Activated T-cell treated with anti-CD3 and anti-CD28 coated beads, Interleukin-2, amount 50 U/mL, for 24 hours (primary cell): ENCODE measurements around the gene FOXJ3.
A peak's percentile ranks its signal among the peaks of the same experiment; 100 is the strongest.

Experiments used
- DNase-seq: peaks from one replicate; pipeline ENCODE4 v3.0.0-alpha.2; 2020
- H3K27ac Mint-ChIP-seq: 2 replicates; pipeline ENCODE4 v1.8.0; 2020; ENCODE audit warnings: mild to moderate bottlenecking, mixed read lengths
- H3K27me3 Mint-ChIP-seq: 2 replicates; pipeline ENCODE4 v1.8.0; 2020; ENCODE audit warnings: mixed read lengths
- H3K36me3 Mint-ChIP-seq: 2 replicates; pipeline ENCODE4 v1.8.0; 2020; ENCODE audit warnings: low read depth, mixed read lengths
- H3K4me1 Mint-ChIP-seq: 2 replicates; pipeline ENCODE4 v1.8.0; 2020; ENCODE audit warnings: low read depth, mixed read lengths
- H3K4me3 Mint-ChIP-seq: 2 replicates; pipeline ENCODE4 v1.8.0; 2020; ENCODE audit warnings: mild to moderate bottlenecking, moderate library complexity, mixed read lengths
- H3K9me3 Mint-ChIP-seq: 2 replicates; pipeline ENCODE4 v1.8.0; 2020; ENCODE audit warnings: mixed read lengths

Gene FOXJ3

GRCh38 chr1:42323551-42323950, 11.5 kb downstream of the FOXJ3 start:
- H3K9me3 Mint-ChIP-seq, result no peaks in the 10 kb centered on the region
- no peaks in the 10 kb centered on the region for H3K27me3 Mint-ChIP-seq
- DNase-seq, result no peak
- peak overlapping the region; percentile 26 for H3K27ac Mint-ChIP-seq
- peaks cover 27% of the 10 kb centered on the region for H3K36me3 Mint-ChIP-seq
- peaks cover 89% of the 10 kb centered on the region for H3K4me1 Mint-ChIP-seq
- no peak overlapping the region for H3K4me3 Mint-ChIP-seq

DNA sequence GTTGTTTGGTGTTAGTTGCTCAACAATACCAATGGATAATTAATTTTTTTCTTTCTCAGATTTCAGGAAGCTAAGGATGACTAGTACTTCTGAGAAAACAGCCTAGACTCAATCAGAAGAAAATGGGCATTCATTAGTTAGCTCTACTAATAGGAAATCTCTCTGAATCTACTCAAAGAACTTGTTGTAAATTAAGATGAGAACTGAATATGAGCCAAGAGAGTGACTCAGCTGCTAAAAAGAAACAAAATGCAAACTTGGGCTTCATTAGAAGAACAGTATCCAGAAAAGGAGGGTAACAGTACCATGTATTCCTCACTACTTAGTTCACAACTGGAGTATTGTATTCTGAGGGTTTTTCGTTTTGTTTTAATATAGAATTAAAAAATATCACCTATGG, 12.5 kb downstream of the FOXJ3 start:
- no peaks in the 10 kb centered on the region for H3K9me3 Mint-ChIP-seq
- no peak overlapping the region for H3K4me3 Mint-ChIP-seq
- peaks cover 32% of the 10 kb centered on the region for H3K36me3 Mint-ChIP-seq
- no peak for DNase-seq
- H3K4me1 Mint-ChIP-seq, result peaks cover 87% of the 10 kb centered on the region
- H3K27ac Mint-ChIP-seq, result peak overlapping the region; percentile 69
- H3K27me3 Mint-ChIP-seq, result no peaks in the 10 kb centered on the region

DNA sequence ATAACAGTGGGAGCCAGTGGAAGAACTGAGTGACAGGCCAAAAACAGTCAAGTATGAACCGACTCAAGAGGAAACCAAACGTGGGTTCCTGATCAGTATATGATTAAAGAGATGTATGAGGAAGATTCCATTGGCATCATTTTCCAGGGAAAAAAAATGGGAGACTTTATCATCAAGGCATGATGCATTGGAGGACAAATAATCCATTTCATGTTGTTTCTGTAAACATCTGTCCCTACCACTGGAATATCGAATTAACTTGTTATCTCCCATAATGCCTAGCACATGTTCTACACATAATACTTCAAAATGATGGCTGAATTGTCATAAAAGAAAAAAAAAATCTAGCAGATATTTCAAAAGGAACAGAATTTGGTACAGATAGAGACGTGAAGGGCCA, 13.3 kb downstream of the FOXJ3 start:
- H3K4me1 Mint-ChIP-seq, result peaks cover 87% of the 10 kb centered on the region
- peaks cover 30% of the 10 kb centered on the region for H3K36me3 Mint-ChIP-seq
- H3K9me3 Mint-ChIP-seq, result no peaks in the 10 kb centered on the region
- H3K4me3 Mint-ChIP-seq, result no peak overlapping the region
- DNase-seq, result no peak
- H3K27me3 Mint-ChIP-seq, result no peaks in the 10 kb centered on the region
- H3K27ac Mint-ChIP-seq, result peak overlapping the region; percentile 69

- H3K27me3 Mint-ChIP-seq, result no peaks in the 10 kb centered on the region
- H3K9me3 Mint-ChIP-seq, result no peaks in the 10 kb centered on the region
- peak overlapping the region; percentile 69 for H3K27ac Mint-ChIP-seq
- no peak overlapping the region for H3K4me3 Mint-ChIP-seq
- peaks cover 37% of the 10 kb centered on the region for H3K36me3 Mint-ChIP-seq
- no peak for DNase-seq
- H3K4me1 Mint-ChIP-seq, result peaks cover 87% of the 10 kb centered on the region
Measured at GRCh38 chr1:42320708-42321107, 14.3 kb downstream of the FOXJ3 start.

DNA sequence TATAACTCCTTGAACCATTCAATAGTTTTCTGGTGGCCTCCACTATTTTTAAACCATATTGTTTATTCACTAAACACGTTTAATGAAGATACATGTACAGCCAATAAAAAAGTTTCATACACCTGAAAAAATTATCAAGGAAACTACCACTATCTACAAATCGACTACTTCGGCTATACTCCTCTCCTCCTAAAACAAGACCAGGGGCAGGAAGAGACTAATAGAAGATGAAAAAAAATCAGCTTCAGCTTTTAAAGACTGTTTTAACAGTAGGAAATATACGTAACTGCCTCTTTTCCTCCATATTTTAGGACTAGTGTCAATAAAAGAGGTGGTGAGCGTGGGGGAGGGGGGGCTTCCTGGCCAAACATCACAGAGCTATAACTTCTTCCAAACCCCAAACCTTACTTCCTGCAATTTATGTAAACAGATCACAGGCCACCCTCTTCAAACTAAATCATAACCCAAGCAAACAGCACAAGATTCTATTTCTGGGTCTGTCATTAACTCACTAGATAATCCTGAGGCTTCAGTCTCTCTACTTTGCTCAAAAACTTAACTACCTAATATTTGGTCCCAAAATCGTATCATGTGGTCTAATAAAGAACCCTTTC, 15.1 kb downstream of the FOXJ3 start:
- H3K27ac Mint-ChIP-seq, result peak overlapping the region; percentile 95
- peak overlapping the region; percentile 55 for H3K4me3 Mint-ChIP-seq
- no peak for DNase-seq
- no peaks in the 10 kb centered on the region for H3K9me3 Mint-ChIP-seq
- H3K27me3 Mint-ChIP-seq, result no peaks in the 10 kb centered on the region
- peaks cover 87% of the 10 kb centered on the region for H3K4me1 Mint-ChIP-seq
- H3K36me3 Mint-ChIP-seq, result peaks cover 37% of the 10 kb centered on the region

GRCh38 chr1:42319128-42319851, 15.7 kb downstream of the FOXJ3 start:
- peaks cover 89% of the 10 kb centered on the region for H3K4me1 Mint-ChIP-seq
- no peak for DNase-seq
- H3K9me3 Mint-ChIP-seq, result no peaks in the 10 kb centered on the region
- peak overlapping the region; percentile 95 for H3K27ac Mint-ChIP-seq
- H3K36me3 Mint-ChIP-seq, result peaks cover 37% of the 10 kb centered on the region
- no peaks in the 10 kb centered on the region for H3K27me3 Mint-ChIP-seq
- peak overlapping the region; percentile 55 for H3K4me3 Mint-ChIP-seq

- Mint-ChIP-seq H3K27ac (peak overlapping the region; percentile 95), H3K36me3 (peaks cover 36% of the 10 kb centered on the region), H3K27me3 (no peaks in the 10 kb centered on the region), H3K9me3 (no peaks in the 10 kb centered on the region), H3K4me3 (no peak overlapping the region), H3K4me1 (peaks cover 95% of the 10 kb centered on the region)
- no peak for DNase-seq
Measured at GRCh38 chr1:42318601-42319000, 16.4 kb downstream of the FOXJ3 start.

GRCh38 chr1:42317308-42317707, 17.7 kb downstream of the FOXJ3 start:
- DNase-seq, result no peak
- H3K4me3 Mint-ChIP-seq, result no peak overlapping the region
- H3K27me3 Mint-ChIP-seq, result no peaks in the 10 kb centered on the region
- peaks cover 24% of the 10 kb centered on the region for H3K36me3 Mint-ChIP-seq
- no peak overlapping the region for H3K27ac Mint-ChIP-seq
- H3K4me1 Mint-ChIP-seq, result peaks cover 93% of the 10 kb centered on the region
- no peaks in the 10 kb centered on the region for H3K9me3 Mint-ChIP-seq

DNA sequence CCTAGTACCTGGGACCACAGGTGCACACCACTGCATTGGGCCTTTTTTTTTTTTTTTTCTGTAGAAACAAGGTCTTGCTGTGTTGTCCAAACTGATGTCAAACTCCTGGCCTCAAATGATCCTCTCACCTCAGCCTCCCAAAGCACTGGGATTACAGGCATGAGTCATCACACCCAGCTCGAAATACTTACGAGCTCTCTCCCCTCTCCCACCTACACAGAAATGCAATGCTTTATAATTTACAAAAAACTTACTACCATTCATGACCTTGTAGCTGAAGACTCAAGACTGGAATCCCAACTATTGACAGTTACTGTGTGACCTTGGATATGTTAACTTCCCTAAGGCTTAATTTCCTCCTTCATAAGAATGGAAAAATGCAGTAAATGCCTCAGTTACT, 18.7 kb downstream of the FOXJ3 start:
- DNase-seq, result no peak
- Mint-ChIP-seq H3K27me3 (no peaks in the 10 kb centered on the region), H3K36me3 (peaks cover 16% of the 10 kb centered on the region), H3K9me3 (no peaks in the 10 kb centered on the region), H3K4me1 (peaks cover 92% of the 10 kb centered on the region), H3K4me3 (no peak overlapping the region), H3K27ac (no peak overlapping the region)

GRCh38 chr1:42315500-42315899, 19.5 kb downstream of the FOXJ3 start:
- Mint-ChIP-seq H3K9me3 (no peaks in the 10 kb centered on the region), H3K36me3 (peaks cover 24% of the 10 kb centered on the region), H3K4me1 (peaks cover 91% of the 10 kb centered on the region), H3K27ac (no peak overlapping the region), H3K27me3 (no peaks in the 10 kb centered on the region), H3K4me3 (no peak overlapping the region)
- DNase-seq, result no peak

GRCh38 chr1:42313970-42314369, 21.1 kb downstream of the FOXJ3 start:
- no peak overlapping the region for H3K4me3 Mint-ChIP-seq
- peak overlapping the region; percentile 5 for H3K27ac Mint-ChIP-seq
- H3K36me3 Mint-ChIP-seq, result peaks cover 33% of the 10 kb centered on the region
- no peaks in the 10 kb centered on the region for H3K27me3 Mint-ChIP-seq
- H3K4me1 Mint-ChIP-seq, result peaks cover 83% of the 10 kb centered on the region
- H3K9me3 Mint-ChIP-seq, result no peaks in the 10 kb centered on the region
- DNase-seq, result no peak

DNA sequence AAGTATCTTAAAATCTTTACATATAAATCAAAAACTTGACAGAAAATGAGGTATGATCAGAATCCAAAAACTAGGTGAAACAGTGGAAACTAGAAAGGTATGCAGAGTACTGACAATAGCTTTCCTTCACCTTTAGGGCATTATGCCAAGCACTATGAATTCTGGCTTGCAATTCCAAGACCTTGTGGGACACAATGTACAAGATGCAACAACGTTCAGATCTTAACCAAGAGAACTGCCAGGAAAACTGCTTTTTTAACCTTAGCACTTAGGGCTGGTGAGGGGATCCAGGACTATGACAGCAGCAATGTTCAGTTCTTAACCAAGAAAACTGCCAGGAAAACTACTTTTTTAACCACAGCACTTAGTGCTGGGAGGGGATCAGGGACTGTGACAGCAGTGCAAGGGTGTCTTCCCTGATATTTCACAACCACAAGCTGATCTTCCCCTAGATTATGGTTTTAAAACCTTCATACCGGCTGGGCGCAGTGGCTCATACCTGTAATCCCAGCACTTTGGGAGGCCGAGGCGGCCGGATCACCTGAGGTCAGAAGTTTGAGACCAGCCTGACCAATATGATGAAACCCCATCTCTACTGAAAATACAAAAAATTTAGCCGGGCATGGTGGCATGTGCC, 22.3 kb downstream of the FOXJ3 start:
- Mint-ChIP-seq H3K4me3 (no peak overlapping the region), H3K27ac (peak overlapping the region; percentile 18), H3K27me3 (no peaks in the 10 kb centered on the region), H3K4me1 (peaks cover 80% of the 10 kb centered on the region), H3K9me3 (no peaks in the 10 kb centered on the region), H3K36me3 (peaks cover 38% of the 10 kb centered on the region)
- no peak for DNase-seq

- H3K27ac Mint-ChIP-seq, result peak overlapping the region; percentile 28
- peaks cover 42% of the 10 kb centered on the region for H3K36me3 Mint-ChIP-seq
- DNase-seq, result no peak
- H3K9me3 Mint-ChIP-seq, result no peaks in the 10 kb centered on the region
- H3K4me1 Mint-ChIP-seq, result peaks cover 76% of the 10 kb centered on the region
- no peaks in the 10 kb centered on the region for H3K27me3 Mint-ChIP-seq
- H3K4me3 Mint-ChIP-seq, result no peak overlapping the region
Measured at GRCh38 chr1:42311897-42312296, 23.1 kb downstream of the FOXJ3 start.

GRCh38 chr1:42311138-42311537, 23.9 kb downstream of the FOXJ3 start:
- H3K27me3 Mint-ChIP-seq, result no peaks in the 10 kb centered on the region
- H3K4me3 Mint-ChIP-seq, result no peak overlapping the region
- no peaks in the 10 kb centered on the region for H3K9me3 Mint-ChIP-seq
- peaks cover 70% of the 10 kb centered on the region for H3K4me1 Mint-ChIP-seq
- peaks cover 41% of the 10 kb centered on the region for H3K36me3 Mint-ChIP-seq
- DNase-seq, result no peak
- peak overlapping the region; percentile 8 for H3K27ac Mint-ChIP-seq

- no peak for DNase-seq
- Mint-ChIP-seq H3K4me3 (no peak overlapping the region), H3K27me3 (no peaks in the 10 kb centered on the region), H3K4me1 (peaks cover 44% of the 10 kb centered on the region), H3K9me3 (peaks cover 1% of the 10 kb centered on the region), H3K27ac (no peak overlapping the region), H3K36me3 (peaks cover 73% of the 10 kb centered on the region)
Measured at GRCh38 chr1:42306977-42307376, 28.1 kb downstream of the FOXJ3 start.
